Testis (tissue), 2 donors: ENCODE measurements around the gene THAP12.

ENCODE experiments used
- CTCF ChIP-seq, 3 experiments: fragments of 450-650 bp in 2 of 3; fragments of 200-600 bp in 1 of 3; sonication (generic) in 1 of 3; IDR thresholded peaks; one replicate each; pipeline ENCODE4 v1.5.1; 2016 to 2019; ENCODE audit warnings: antibody characterized with exemption in 3 of 3, mild to moderate bottlenecking in 2 of 3, moderate library complexity in 1 of 3
- POLR2A ChIP-seq: fragments of 450-650 bp; IDR thresholded peaks from one replicate; pipeline ENCODE4 v1.6.1; 2017; ENCODE audit warnings: antibody characterized with exemption, mild to moderate bottlenecking, moderate library complexity

GRCh38 chr11:76424891-76425290 is 44.0 kb upstream of the THAP12 start:
- TF ChIP-seq CTCF (IDR thresholded peaks at IDR 0.05) (no peak), POLR2A (no peak)
